Esophagus muscularis mucosa (tissue), 3 donors: ENCODE measurements around the gene ADAT3.

Experiments used
- POLR2A ChIP-seq: fragments of 450-650 bp; IDR thresholded peaks from one replicate; pipeline ENCODE4 v1.6.1; 2017; ENCODE audit warnings: antibody characterized with exemption, moderate library complexity, mild to moderate bottlenecking, low read depth
- TF ChIP-seq, protein P1 (sequence below), 3 experiments: fragments of 200-600 bp in 2 of 3; fragments of 450-650 bp in 1 of 3; sonication (generic) in 2 of 3; IDR thresholded peaks; one replicate each; pipeline ENCODE4 v1.5.1; 2017 to 2019; ENCODE audit warnings: antibody characterized with exemption in 3 of 3, mild to moderate bottlenecking in 2 of 3, moderate library complexity in 1 of 3

- TF ChIP-seq, protein P1, sequence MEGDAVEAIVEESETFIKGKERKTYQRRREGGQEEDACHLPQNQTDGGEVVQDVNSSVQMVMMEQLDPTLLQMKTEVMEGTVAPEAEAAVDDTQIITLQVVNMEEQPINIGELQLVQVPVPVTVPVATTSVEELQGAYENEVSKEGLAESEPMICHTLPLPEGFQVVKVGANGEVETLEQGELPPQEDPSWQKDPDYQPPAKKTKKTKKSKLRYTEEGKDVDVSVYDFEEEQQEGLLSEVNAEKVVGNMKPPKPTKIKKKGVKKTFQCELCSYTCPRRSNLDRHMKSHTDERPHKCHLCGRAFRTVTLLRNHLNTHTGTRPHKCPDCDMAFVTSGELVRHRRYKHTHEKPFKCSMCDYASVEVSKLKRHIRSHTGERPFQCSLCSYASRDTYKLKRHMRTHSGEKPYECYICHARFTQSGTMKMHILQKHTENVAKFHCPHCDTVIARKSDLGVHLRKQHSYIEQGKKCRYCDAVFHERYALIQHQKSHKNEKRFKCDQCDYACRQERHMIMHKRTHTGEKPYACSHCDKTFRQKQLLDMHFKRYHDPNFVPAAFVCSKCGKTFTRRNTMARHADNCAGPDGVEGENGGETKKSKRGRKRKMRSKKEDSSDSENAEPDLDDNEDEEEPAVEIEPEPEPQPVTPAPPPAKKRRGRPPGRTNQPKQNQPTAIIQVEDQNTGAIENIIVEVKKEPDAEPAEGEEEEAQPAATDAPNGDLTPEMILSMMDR (IDR thresholded peaks at IDR 0.05) = no peak
- no peak for TF ChIP-seq POLR2A
These were observed 48.4 kb downstream of the ADAT3 start for GRCh38 chr19:1953441-1954094.
